LNCAP (cell line): ENCODE data around the gene TRMT1.

ENCODE experiments used
- TF ChIP-seq, protein P1 (sequence below): fragments of 450-650 bp; IDR thresholded peaks from 2 replicates; pipeline ENCODE4 v1.5.1; 2017; ENCODE audit warnings: mild to moderate bottlenecking

TRMT1 gene

GRCh38 chr19:13055213-13056051 is 61.1 kb downstream of the TRMT1 start:
- TF ChIP-seq, protein P1, sequence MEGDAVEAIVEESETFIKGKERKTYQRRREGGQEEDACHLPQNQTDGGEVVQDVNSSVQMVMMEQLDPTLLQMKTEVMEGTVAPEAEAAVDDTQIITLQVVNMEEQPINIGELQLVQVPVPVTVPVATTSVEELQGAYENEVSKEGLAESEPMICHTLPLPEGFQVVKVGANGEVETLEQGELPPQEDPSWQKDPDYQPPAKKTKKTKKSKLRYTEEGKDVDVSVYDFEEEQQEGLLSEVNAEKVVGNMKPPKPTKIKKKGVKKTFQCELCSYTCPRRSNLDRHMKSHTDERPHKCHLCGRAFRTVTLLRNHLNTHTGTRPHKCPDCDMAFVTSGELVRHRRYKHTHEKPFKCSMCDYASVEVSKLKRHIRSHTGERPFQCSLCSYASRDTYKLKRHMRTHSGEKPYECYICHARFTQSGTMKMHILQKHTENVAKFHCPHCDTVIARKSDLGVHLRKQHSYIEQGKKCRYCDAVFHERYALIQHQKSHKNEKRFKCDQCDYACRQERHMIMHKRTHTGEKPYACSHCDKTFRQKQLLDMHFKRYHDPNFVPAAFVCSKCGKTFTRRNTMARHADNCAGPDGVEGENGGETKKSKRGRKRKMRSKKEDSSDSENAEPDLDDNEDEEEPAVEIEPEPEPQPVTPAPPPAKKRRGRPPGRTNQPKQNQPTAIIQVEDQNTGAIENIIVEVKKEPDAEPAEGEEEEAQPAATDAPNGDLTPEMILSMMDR = no peak
